H1 (cell line): ENCODE data around the gene IQGAP1. TPM values are rescaled to one million over a fixed set of nuclear protein-coding genes. Genes with fewer than 3 reads are reported as not detected.

Source experiments
- CTCF ChIA-PET: fragments of 300-600 bp; sonication (Branson Sonifier 250); formaldehyde crosslinking; loops from one replicate; lab custom pipeline; 2021; ENCODE audit not compliant: partially characterized antibody; lab: Charles Lee
- POLR2A ChIA-PET: fragments of 300-600 bp; sonication (Branson Sonifier 250); formaldehyde crosslinking; loops from one replicate; lab custom pipeline; 2021; ENCODE audit warnings: inconsistent platforms; ENCODE audit not compliant: partially characterized antibody; lab: Charles Lee
- DNase-seq, 2 experiments: peaks; one replicate each; pipeline versions ENCODE4 v3.0.0 to v3.0.0-alpha.2; 2010 to 2022; ENCODE audit warnings: low spot score in 2 of 2, low read depth in 1 of 2, mixed read lengths in 1 of 2
- FAIRE-seq: peaks from 2 replicates; lab custom pipeline; 2011; peaks lifted over from hg19 to GRCh38; lab: Jason Lieb, UNC
- H2AFZ ChIP-seq: 2 replicates; pipeline ENCODE4 v1.8.1; 2012; ENCODE audit warnings: low read length, inconsistent platforms
- H2AK5ac ChIP-seq: 2 replicates; pipeline ENCODE4 v1.6.1; 2013; ENCODE audit warnings: low read depth, low read length
- H2BK120ac ChIP-seq: replicated peaks from 2 replicates; pipeline ENCODE3; 2013; ENCODE audit warnings: low read depth, low read length, inconsistent platforms
- H2BK12ac ChIP-seq: 2 replicates; pipeline ENCODE4 v1.6.1; 2013; ENCODE audit warnings: low read depth, low read length
- H2BK15ac ChIP-seq: 2 replicates; pipeline ENCODE4 v1.6.1; 2013; ENCODE audit warnings: low read length
- H2BK20ac ChIP-seq: 2 replicates; pipeline ENCODE4 v1.6.1; 2013; ENCODE audit warnings: low read length
- H2BK5ac ChIP-seq: 2 replicates; pipeline ENCODE4 v1.6.1; 2013; ENCODE audit warnings: low read depth, low read length
- H3K14ac ChIP-seq: 2 replicates; pipeline ENCODE4 v1.6.1; 2013; ENCODE audit warnings: inconsistent platforms; ENCODE audit not compliant: insufficient read length
- H3K18ac ChIP-seq: 2 replicates; pipeline ENCODE4 v1.6.1; 2013; ENCODE audit warnings: low read length; ENCODE audit errors: extremely low read depth
- H3K23ac ChIP-seq: 2 replicates; pipeline ENCODE4 v1.6.1; 2013; ENCODE audit warnings: inconsistent platforms; ENCODE audit not compliant: insufficient read length
- H3K23me2 ChIP-seq: 2 replicates; pipeline ENCODE4 v1.6.1; 2013; ENCODE audit warnings: low read depth, low read length
- H3K27ac ChIP-seq: 2 replicates; pipeline ENCODE4 v1.6.1; 2011; ENCODE audit warnings: low read depth, low read length, inconsistent platforms
- H3K27me3 ChIP-seq, 4 experiments: replicated peaks in 1 of 4; 1 replicate in 1 of 4; 2 replicates in 3 of 4; pipeline versions ENCODE4 v1.6.1 to v1.8.1; 2011 to 2013; ENCODE audit warnings: low read length in 3 of 4, mild to moderate bottlenecking in 3 of 4, inconsistent platforms in 2 of 4, mixed read lengths in 2 of 4, moderate library complexity in 1 of 4; ENCODE audit not compliant: control insufficient read depth in 3 of 4, insufficient read depth in 3 of 4; ENCODE audit errors: extremely low read depth in 1 of 4
- H3K36me3 ChIP-seq, 4 experiments: 2 replicates each; pipeline versions ENCODE4 v1.6.1 to v1.8.1; 2011 to 2013; ENCODE audit warnings: mild to moderate bottlenecking in 4 of 4, low read length in 3 of 4, moderate library complexity in 2 of 4, control low read depth in 1 of 4, inconsistent platforms in 1 of 4; ENCODE audit not compliant: insufficient read depth in 4 of 4, control insufficient read depth in 2 of 4
- H3K4ac ChIP-seq: replicated peaks from 2 replicates; pipeline ENCODE3; 2013; ENCODE audit warnings: low read length, low read depth, mixed read lengths, inconsistent platforms; ENCODE audit not compliant: insufficient read length
- H3K4me1 ChIP-seq, 4 experiments: replicated peaks in 1 of 4; 1 replicate in 1 of 4; 2 replicates in 3 of 4; pipeline versions ENCODE4 v1.6.1 to v1.8.1; 2011 to 2013; ENCODE audit warnings: low read length in 3 of 4, inconsistent platforms in 2 of 4, mixed read lengths in 1 of 4; ENCODE audit not compliant: insufficient read depth in 4 of 4, control insufficient read depth in 3 of 4
- H3K4me2 ChIP-seq, 2 experiments: 2 replicates each; pipeline versions ENCODE4 v1.6.1 to v1.8.1; 2011 to 2013; ENCODE audit warnings: low read depth in 2 of 2, low read length in 2 of 2, control low read depth in 1 of 2, inconsistent platforms in 1 of 2, mild to moderate bottlenecking in 1 of 2; ENCODE audit not compliant: insufficient read depth in 1 of 2
- H3K4me3 ChIP-seq, 4 experiments: fragments of 200-600, 300-600 bp in 1 of 4; sonication (generic), shearing (Covaris generic), sonication (Bioruptor Twin) in 1 of 4; 2 replicates each; pipeline versions ENCODE4 v1.5.1 to v1.8.1; 2011 to 2016; ENCODE audit warnings: low read length in 4 of 4, low read depth in 3 of 4, control low read depth in 2 of 4, inconsistent platforms in 2 of 4, mild to moderate bottlenecking in 2 of 4, mixed read lengths in 1 of 4, moderate library complexity in 1 of 4; ENCODE audit not compliant: insufficient read depth in 2 of 4; ENCODE audit errors: extremely low read depth in 1 of 4
- H3K56ac ChIP-seq: replicated peaks from 2 replicates; pipeline ENCODE3; 2013; ENCODE audit warnings: low read depth, mild to moderate bottlenecking, mixed read lengths, low read length, inconsistent platforms; ENCODE audit not compliant: insufficient read length
- H3K79me1 ChIP-seq: 2 replicates; pipeline ENCODE4 v1.6.1; 2013; ENCODE audit warnings: low read depth, low read length, control low read depth
- H3K79me2 ChIP-seq, 2 experiments: 2 replicates each; pipeline versions ENCODE4 v1.6.1 to v1.8.1; 2012 to 2013; ENCODE audit warnings: low read length in 2 of 2, mild to moderate bottlenecking in 2 of 2, inconsistent platforms in 1 of 2; ENCODE audit not compliant: insufficient read depth in 2 of 2, control insufficient read depth in 1 of 2
- H3K9ac ChIP-seq, 4 experiments: replicated peaks in 1 of 4; 1 replicate in 1 of 4; 2 replicates in 3 of 4; pipeline versions ENCODE4 v1.6.1 to v1.8.1; 2011 to 2013; ENCODE audit warnings: low read depth in 3 of 4, low read length in 3 of 4, control low read depth in 2 of 4, mild to moderate bottlenecking in 2 of 4, moderate library complexity in 2 of 4, inconsistent platforms in 1 of 4; ENCODE audit errors: extremely low read depth in 1 of 4
- H3K9me3 ChIP-seq, 2 experiments: 2 replicates each; pipeline versions ENCODE4 v1.6.1 to v1.8.1; 2012 to 2013; ENCODE audit warnings: mild to moderate bottlenecking in 2 of 2, moderate library complexity in 2 of 2, control low read depth in 1 of 2, inconsistent platforms in 1 of 2, low read depth in 1 of 2, low read length in 1 of 2, mixed read lengths in 1 of 2; ENCODE audit not compliant: insufficient read depth in 2 of 2
- H4K20me1 ChIP-seq, 2 experiments: replicated peaks in 1 of 2; 2 replicates each; pipeline versions ENCODE3 to v1.8.1; 2011 to 2013; ENCODE audit warnings: inconsistent platforms in 2 of 2, low read length in 2 of 2, mild to moderate bottlenecking in 1 of 2; ENCODE audit not compliant: insufficient read depth in 2 of 2, control insufficient read depth in 1 of 2
- H4K5ac ChIP-seq: 2 replicates; pipeline ENCODE4 v1.6.1; 2013; ENCODE audit warnings: low read length, low read depth, mixed read lengths, inconsistent platforms; ENCODE audit not compliant: insufficient read length
- H4K8ac ChIP-seq: 2 replicates; pipeline ENCODE4 v1.8.0; 2013; ENCODE audit warnings: mild to moderate bottlenecking, moderate library complexity, low read length, inconsistent platforms; ENCODE audit not compliant: insufficient read depth; ENCODE audit errors: extremely low read depth
- H4K91ac ChIP-seq: replicated peaks from 2 replicates; pipeline ENCODE3; 2013; ENCODE audit warnings: low read length, mixed read lengths, inconsistent platforms; ENCODE audit not compliant: insufficient read length
- ASH2L ChIP-seq: fragments of 200-600, 300-600 bp; sonication (generic); IDR thresholded peaks from one replicate; pipeline ENCODE4 v1.7.1; 2017; ENCODE audit warnings: low read length
- CTCF ChIP-seq, 3 experiments: IDR thresholded peaks; 1 replicate in 2 of 3; 2 replicates in 1 of 3; pipeline versions ENCODE4 v1.5.1 to v1.6.1; 2011; ENCODE audit warnings: low read length in 3 of 3, mild to moderate bottlenecking in 3 of 3, inconsistent platforms in 2 of 3, low read depth in 1 of 3, moderate library complexity in 1 of 3; ENCODE audit not compliant: insufficient read depth in 1 of 3; ENCODE audit errors: control extremely low read depth in 1 of 3
- KDM5A ChIP-seq: fragments of 200-600 bp; IDR thresholded peaks from 2 replicates; pipeline ENCODE4 v1.7.1; 2012; ENCODE audit warnings: mild to moderate bottlenecking, low read length, inconsistent platforms, mixed read lengths
- NRF1 ChIP-seq: IDR thresholded peaks from 2 replicates; pipeline ENCODE4 v1.6.1; 2011; ENCODE audit warnings: mild to moderate bottlenecking, low read depth, low read length, improper control_type of control experiment
- POLR2A ChIP-seq, 2 experiments: IDR thresholded peaks; 1 replicate in 1 of 2; 2 replicates in 1 of 2; pipeline ENCODE4 v1.6.1; 2011; ENCODE audit warnings: low read depth in 2 of 2, low read length in 2 of 2, mild to moderate bottlenecking in 2 of 2; ENCODE audit errors: control extremely low read depth in 1 of 2
- SIX5 ChIP-seq: IDR thresholded peaks from 2 replicates; pipeline ENCODE4 v1.6.1; 2011; ENCODE audit warnings: mild to moderate bottlenecking, low read depth, low read length
- WGBS, 2 experiments: shearing (Covaris generic) in 1 of 2; methylation state at CpG; one replicate each; pipeline versions ENCODE4 v1.1.6 to v1.1.7; 2013 to 2015; ENCODE audit warnings: low lambda C conversion rate in 2 of 2, mixed read lengths in 2 of 2, inconsistent platforms in 1 of 2, low coverage in 1 of 2, missing lambda C conversion rate in 1 of 2; ENCODE audit not compliant: insufficient replicate concordance in 2 of 2, insufficient coverage in 1 of 2, insufficient read length in 1 of 2; ENCODE audit errors: extremely low coverage in 1 of 2, missing lambda C conversion rate in 1 of 2; 5-methylcytosine and 5-hydroxymethylcytosine counted together
- polyA plus RNA-seq, 7 experiments: library from polyadenylated mRNA; depleted of rRNA in 3 of 7; stranded (reverse) in 5 of 7; unstranded in 2 of 7; fragments of >200 nt in 5 of 7; fragments of 200-250 nt in 2 of 7; gene quantifications; 1 replicate in 5 of 7; 2 replicates in 1 of 7; 4 replicates in 1 of 7; pipeline versions ENCODE4 v1.2.1 to v1.2.3, GENCODE V29; 2011 to 2013; ENCODE audit warnings: missing spikeins in 2 of 7, mixed read lengths in 2 of 7
- total RNA-seq: library from RNA; stranded (reverse); fragmentation: NEBNext Ultra II Directional; extraction: Animal tissue kit (Norgen Biotek cat#: 25700); gene quantifications from 2 replicates; pipeline ENCODE4 v1.2.1, GENCODE V29; 2021

The IQGAP1 gene
- total and polyA plus RNA-seq, 2 of the 8 experiments (the other 6 are each of a cell fraction or from before 2014, with no cell fraction given), result 56.0 to 138 TPM

- Histone ChIP-seq H3K23ac (no peak overlapping the region), H3K56ac (no peak overlapping the region), H2AFZ (no peak overlapping the region), H3K36me3 (peaks cover 0 to 22% (median 3%) of the 10 kb centered on the region in 4 experiments; a peak in 4 of 8 replicates), H2BK5ac (no peak overlapping the region), H3K4me1 (no peaks in the 10 kb centered on the region), H2BK20ac (no peak overlapping the region), H2BK15ac (no peak overlapping the region)
- DNase-seq (no peak), FAIRE-seq (no peak)
- POLR2A ChIA-PET, result no interaction called here
- TF ChIP-seq NRF1 (no peak), ASH2L (no peak), SIX5 (no peak), CTCF (IDR thresholded peaks at IDR 0.05; ENCODE audit: control extremely low read depth in 1 of 3, insufficient read depth in 1 of 3, low read depth in 1 of 3, low read length in 3 of 3) (no peak), POLR2A (IDR thresholded peaks at IDR 0.05; ENCODE audit: control extremely low read depth in 1 of 2, low read depth in 2 of 2, low read length in 2 of 2) (no peak), KDM5A (no peak)
- TF ChIP-seq, all 59 proteins: peak for 0
- Histone ChIP-seq H3K18ac (no peak overlapping the region), H3K27ac (no peak overlapping the region), H3K9ac (no peak overlapping the region), H3K14ac (no peak overlapping the region), H3K4me2 (no peak overlapping the region), H3K27me3 (no peaks in the 10 kb centered on the region), H3K9me3 (no peaks in the 10 kb centered on the region), H3K4me3 (no peak overlapping the region), H4K20me1 (no peaks in the 10 kb centered on the region), H3K4ac (no peak overlapping the region), H2BK12ac (no peak overlapping the region), H4K8ac (no peak overlapping the region), H4K5ac (no peak overlapping the region), H3K79me2 (no peaks in the 10 kb centered on the region), H4K91ac (no peak overlapping the region), H2AK5ac (no peak overlapping the region), H3K79me1 (no peaks in the 10 kb centered on the region), H3K23me2 (no peaks in the 10 kb centered on the region), H2BK120ac (no peak overlapping the region)
- WGBS, 2 experiments, result 91% methylated on average over 1 of the region's 1 CpG; no CpG with 5 or more reads in 1 of the 2 experiments
- CTCF ChIA-PET, result interaction anchor here (1.3 kb wide), 1 partner anchor 72 kb away, joined by 4 read pairs; no protein-coding TSS in a partner anchor
These were observed 44.2 kb downstream of the IQGAP1 start for GRCh38 chr15:90432253-90432652.
